ENCODE data around the gene RNGTT. TPM values are rescaled to one million over a fixed set of nuclear protein-coding genes. Genes with fewer than 3 reads are reported as not detected.

The RNGTT gene
- polyA plus RNA-seq, 1 donor (not counting 4 experiments of a cell fraction or from before 2014, with no cell fraction given), result 9.7 TPM

DNA sequence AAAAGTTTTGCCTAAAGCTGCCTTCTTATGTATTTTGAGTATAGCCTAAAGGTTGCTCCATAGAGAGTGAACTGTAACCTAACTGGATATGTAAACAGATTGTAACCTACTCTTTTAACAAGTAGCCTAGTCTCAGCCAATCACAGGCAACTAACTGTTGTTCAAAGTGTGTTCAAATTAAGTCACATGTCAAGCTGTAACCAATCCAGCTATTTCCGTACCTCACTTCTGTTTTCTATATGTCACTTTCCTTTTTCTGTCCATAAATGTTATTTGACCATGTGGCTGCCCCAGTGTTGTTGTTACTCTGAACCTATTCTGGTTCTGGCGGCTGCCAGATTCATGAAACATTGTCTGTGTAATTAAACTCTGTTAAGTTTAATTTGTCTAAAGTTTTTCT lies 47.4 kb upstream of the RNGTT start:
- Histone ChIP-seq H3K27ac (ENCODE audit: control insufficient read depth, insufficient read depth, low read length) (no peak overlapping the region), H4K20me1 (ENCODE audit: control insufficient read depth, extremely low read depth, insufficient read depth, low read length) (no peaks in the 10 kb centered on the region), H3K9me3 (ENCODE audit: control insufficient read depth, low read depth, low read length) (no peaks in the 10 kb centered on the region), H3K27me3 (ENCODE audit: control insufficient read depth, extremely low read depth, insufficient read depth, low read length) (no peaks in the 10 kb centered on the region), H3K36me3 (ENCODE audit: control insufficient read depth in 2 of 2, extremely low read depth in 1 of 2, insufficient read depth in 2 of 2, low read length in 2 of 2) (no peaks in the 10 kb centered on the region), H2AFZ (ENCODE audit: control insufficient read depth, low read length) (no peak overlapping the region), H3K4me1 (ENCODE audit: control insufficient read depth, extremely low read depth, insufficient read depth, low read length) (no peaks in the 10 kb centered on the region), H3K79me2 (ENCODE audit: control insufficient read depth, insufficient read depth, low read length) (no peaks in the 10 kb centered on the region), H3K4me2 (ENCODE audit: control insufficient read depth, extremely low read depth, insufficient read depth, low read depth, low read length) (no peak overlapping the region), H3K4me3 (ENCODE audit: control insufficient read depth in 2 of 3, extremely low read depth in 1 of 3, insufficient read depth in 2 of 3, low read depth in 1 of 3, low read length in 3 of 3) (no peak overlapping the region), H3K9ac (ENCODE audit: control insufficient read depth, extremely low read depth, insufficient read depth, low read length) (no peak overlapping the region), H3K9me1 (ENCODE audit: control insufficient read depth, extremely low read depth, insufficient read depth, low read length) (no peaks in the 10 kb centered on the region)
- TF ChIP-seq, protein P1, sequence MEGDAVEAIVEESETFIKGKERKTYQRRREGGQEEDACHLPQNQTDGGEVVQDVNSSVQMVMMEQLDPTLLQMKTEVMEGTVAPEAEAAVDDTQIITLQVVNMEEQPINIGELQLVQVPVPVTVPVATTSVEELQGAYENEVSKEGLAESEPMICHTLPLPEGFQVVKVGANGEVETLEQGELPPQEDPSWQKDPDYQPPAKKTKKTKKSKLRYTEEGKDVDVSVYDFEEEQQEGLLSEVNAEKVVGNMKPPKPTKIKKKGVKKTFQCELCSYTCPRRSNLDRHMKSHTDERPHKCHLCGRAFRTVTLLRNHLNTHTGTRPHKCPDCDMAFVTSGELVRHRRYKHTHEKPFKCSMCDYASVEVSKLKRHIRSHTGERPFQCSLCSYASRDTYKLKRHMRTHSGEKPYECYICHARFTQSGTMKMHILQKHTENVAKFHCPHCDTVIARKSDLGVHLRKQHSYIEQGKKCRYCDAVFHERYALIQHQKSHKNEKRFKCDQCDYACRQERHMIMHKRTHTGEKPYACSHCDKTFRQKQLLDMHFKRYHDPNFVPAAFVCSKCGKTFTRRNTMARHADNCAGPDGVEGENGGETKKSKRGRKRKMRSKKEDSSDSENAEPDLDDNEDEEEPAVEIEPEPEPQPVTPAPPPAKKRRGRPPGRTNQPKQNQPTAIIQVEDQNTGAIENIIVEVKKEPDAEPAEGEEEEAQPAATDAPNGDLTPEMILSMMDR (optimal IDR thresholded peaks at IDR 0.05 in 1 of 3, IDR thresholded peaks at IDR 0.05 in 1 of 3, conservative IDR thresholded peaks at IDR 0.05 in 1 of 3; ENCODE audit: extremely low read depth in 1 of 3, insufficient read depth in 2 of 3, low read length in 3 of 3), result no peak
- TF ChIP-seq EZH2 (IDR thresholded peaks at IDR 0.05; ENCODE audit: low read length), result no peak
- dilution Hi-C loops (cut with MboI; ENCODE audit: extremely low pct_ligation_motif_present, low sequenced_read_pairs), result no loop called here
- FAIRE-seq (no peak), DNase-seq (ENCODE audit: low read depth, low spot score) (no peak)

DNA sequence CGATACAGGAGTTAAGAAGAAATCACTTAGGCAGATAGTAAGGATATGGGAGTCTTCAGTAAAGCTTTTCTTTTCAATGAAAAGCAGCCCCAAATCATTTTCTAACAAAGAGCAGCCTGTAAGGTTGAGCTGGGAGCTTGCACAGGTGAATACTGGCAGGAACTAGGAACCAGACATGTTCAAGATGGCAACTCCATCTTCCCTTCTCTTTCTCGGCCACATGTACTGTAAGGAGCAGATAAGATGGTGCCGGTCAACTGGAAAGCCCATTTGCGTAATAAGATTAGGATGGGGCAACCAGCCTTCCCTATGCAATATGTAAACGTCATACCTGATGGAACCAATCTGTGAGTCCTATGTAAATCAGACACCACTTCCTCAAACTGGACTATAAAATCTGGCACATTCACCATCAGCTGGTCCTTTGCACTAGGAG lies 46.2 kb upstream of the RNGTT start:
- no peaks in the 10 kb centered on the region for H3K79me2 ChIP-seq (ENCODE audit: control insufficient read depth, insufficient read depth, low read length)
- H3K4me2 ChIP-seq (ENCODE audit: control insufficient read depth, extremely low read depth, insufficient read depth, low read depth, low read length), result no peak overlapping the region
- no peaks in the 10 kb centered on the region for H4K20me1 ChIP-seq (ENCODE audit: control insufficient read depth, extremely low read depth, insufficient read depth, low read length)
- H3K9me1 ChIP-seq (ENCODE audit: control insufficient read depth, extremely low read depth, insufficient read depth, low read length), result no peaks in the 10 kb centered on the region
- no peaks in the 10 kb centered on the region for H3K36me3 ChIP-seq (ENCODE audit: control insufficient read depth in 2 of 2, extremely low read depth in 1 of 2, insufficient read depth in 2 of 2, low read length in 2 of 2)
- H3K4me1 ChIP-seq (ENCODE audit: control insufficient read depth, extremely low read depth, insufficient read depth, low read length), result no peaks in the 10 kb centered on the region
- no peak overlapping the region for H3K27ac ChIP-seq (ENCODE audit: control insufficient read depth, insufficient read depth, low read length)
- dilution Hi-C loops (cut with MboI; ENCODE audit: extremely low pct_ligation_motif_present, low sequenced_read_pairs), result no loop called here
- DNase-seq (ENCODE audit: low read depth, low spot score) (no peak), FAIRE-seq (no peak)
- H3K9me3 ChIP-seq (ENCODE audit: control insufficient read depth, low read depth, low read length), result no peaks in the 10 kb centered on the region
- no peaks in the 10 kb centered on the region for H3K27me3 ChIP-seq (ENCODE audit: control insufficient read depth, extremely low read depth, insufficient read depth, low read length)
- TF ChIP-seq, protein P1 (optimal IDR thresholded peaks at IDR 0.05 in 1 of 3, IDR thresholded peaks at IDR 0.05 in 1 of 3, conservative IDR thresholded peaks at IDR 0.05 in 1 of 3; ENCODE audit: extremely low read depth in 1 of 3, insufficient read depth in 2 of 3, low read length in 3 of 3), result no peak
- no peak for TF ChIP-seq EZH2 (IDR thresholded peaks at IDR 0.05; ENCODE audit: low read length)
- H2AFZ ChIP-seq (ENCODE audit: control insufficient read depth, low read length), result no peak overlapping the region
- no peak overlapping the region for H3K4me3 ChIP-seq (ENCODE audit: control insufficient read depth in 2 of 3, extremely low read depth in 1 of 3, insufficient read depth in 2 of 3, low read depth in 1 of 3, low read length in 3 of 3)
- H3K9ac ChIP-seq (ENCODE audit: control insufficient read depth, extremely low read depth, insufficient read depth, low read length), result no peak overlapping the region
